Peyer's patch (tissue), 4 donors: ENCODE measurements around the gene KAT2B.

Experiments
- POLR2A ChIP-seq, 2 donors: fragments of 450-650 bp; IDR thresholded peaks; one replicate each; pipeline ENCODE4 v1.5.1; 2017; ENCODE audit warnings: antibody characterized with exemption in 2 of 2, mild to moderate bottlenecking in 2 of 2, moderate library complexity in 2 of 2
- TF ChIP-seq, protein P1 (sequence below), 6 experiments: fragments of 450-650 bp in 4 of 6; fragments of 200-600 bp in 2 of 6; sonication (generic) in 1 of 6; IDR thresholded peaks; one replicate each; pipeline ENCODE4 v1.5.1; 2017 to 2019; ENCODE audit warnings: antibody characterized with exemption in 6 of 6, mild to moderate bottlenecking in 3 of 6, moderate library complexity in 1 of 6

DNA sequence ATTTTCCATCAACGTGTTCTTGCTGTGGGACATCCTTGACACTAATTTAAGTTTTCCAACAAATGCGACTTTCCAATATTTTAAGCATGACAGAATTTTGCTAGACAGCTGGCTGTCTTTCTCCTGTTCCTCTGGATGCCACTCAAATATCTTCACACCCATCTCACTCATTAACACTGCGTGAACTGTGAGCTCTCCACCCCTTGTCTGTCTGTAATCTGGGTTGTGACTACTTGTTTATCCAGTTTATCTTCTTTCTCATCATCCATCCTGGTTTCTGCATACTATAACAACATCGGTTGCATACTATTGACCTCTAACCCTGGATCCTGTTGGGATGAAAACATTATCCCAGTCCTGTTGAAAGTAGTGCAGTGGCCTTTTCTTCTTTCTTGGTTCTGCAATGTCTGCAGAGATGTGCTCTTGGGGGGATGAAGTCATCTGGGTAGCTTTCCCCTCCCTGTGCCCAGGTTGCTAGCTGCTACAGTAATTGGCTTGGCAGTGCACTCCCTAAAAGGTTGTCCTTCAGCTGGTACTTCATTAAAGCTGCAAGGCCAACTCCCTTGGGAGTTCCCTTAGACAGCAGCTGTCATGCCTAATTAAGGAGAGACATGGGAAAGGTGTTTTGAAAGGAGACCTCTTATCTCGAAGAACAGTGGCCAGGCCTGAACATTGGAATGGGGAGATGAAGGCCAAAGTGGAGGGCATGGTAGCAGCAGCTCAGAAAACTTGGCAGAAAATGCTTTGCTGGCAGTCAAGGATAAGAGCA lies 24.7 kb downstream of the KAT2B start:
- TF ChIP-seq, protein P1, sequence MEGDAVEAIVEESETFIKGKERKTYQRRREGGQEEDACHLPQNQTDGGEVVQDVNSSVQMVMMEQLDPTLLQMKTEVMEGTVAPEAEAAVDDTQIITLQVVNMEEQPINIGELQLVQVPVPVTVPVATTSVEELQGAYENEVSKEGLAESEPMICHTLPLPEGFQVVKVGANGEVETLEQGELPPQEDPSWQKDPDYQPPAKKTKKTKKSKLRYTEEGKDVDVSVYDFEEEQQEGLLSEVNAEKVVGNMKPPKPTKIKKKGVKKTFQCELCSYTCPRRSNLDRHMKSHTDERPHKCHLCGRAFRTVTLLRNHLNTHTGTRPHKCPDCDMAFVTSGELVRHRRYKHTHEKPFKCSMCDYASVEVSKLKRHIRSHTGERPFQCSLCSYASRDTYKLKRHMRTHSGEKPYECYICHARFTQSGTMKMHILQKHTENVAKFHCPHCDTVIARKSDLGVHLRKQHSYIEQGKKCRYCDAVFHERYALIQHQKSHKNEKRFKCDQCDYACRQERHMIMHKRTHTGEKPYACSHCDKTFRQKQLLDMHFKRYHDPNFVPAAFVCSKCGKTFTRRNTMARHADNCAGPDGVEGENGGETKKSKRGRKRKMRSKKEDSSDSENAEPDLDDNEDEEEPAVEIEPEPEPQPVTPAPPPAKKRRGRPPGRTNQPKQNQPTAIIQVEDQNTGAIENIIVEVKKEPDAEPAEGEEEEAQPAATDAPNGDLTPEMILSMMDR (IDR thresholded peaks at IDR 0.05): no peak
- TF ChIP-seq POLR2A (IDR thresholded peaks at IDR 0.05): no peak
